PC-9 (cell line): ENCODE measurements around the gene IL17REL. TPM values are rescaled to one million over a fixed set of nuclear protein-coding genes. Genes with fewer than 3 reads are reported as not detected.

Experiments used
- BruUV-seq: library from RNA; stranded (reverse); fragments of 400-500 nt; replicated peaks from 2 replicates; lab custom pipeline; 2021; lab: Mats Ljungman, UMichigan
- CTCF ChIA-PET: fragments of 300-600 bp; sonication (Branson Sonifier 250); formaldehyde crosslinking; loops from one replicate; lab custom pipeline; 2022; ENCODE audit warnings: antibody characterized with exemption; lab: Charles Lee
- POLR2A ChIA-PET: fragments of 300-600 bp; sonication (Branson Sonifier 250); formaldehyde crosslinking; loops from one replicate; lab custom pipeline; 2022; ENCODE audit warnings: antibody characterized with exemption; ENCODE audit not compliant: unreplicated experiment; lab: Charles Lee
- DNase-seq, 2 experiments: peaks; one replicate each; pipeline versions ENCODE4 v3.0.0 to v3.0.0-alpha.2; 2015 to 2022; ENCODE audit warnings: mixed read lengths in 1 of 2
- H2AFZ ChIP-seq: fragments of 200-600 bp; sonication (generic); 2 replicates; pipeline ENCODE4 v1.8.1; 2017; ENCODE audit warnings: antibody characterized with exemption
- H3F3A ChIP-seq: fragments of 200-600 bp; sonication (generic); 2 replicates; pipeline ENCODE4 v1.8.1; 2017; ENCODE audit warnings: antibody characterized with exemption, mild to moderate bottlenecking, low read depth; ENCODE audit not compliant: insufficient read depth
- H3K27ac ChIP-seq: fragments of 200-600 bp; sonication (generic); 2 replicates; pipeline ENCODE4 v1.6.1; 2016; ENCODE audit warnings: mixed run types
- H3K27me3 ChIP-seq: fragments of 200-600 bp; sonication (generic); 2 replicates; pipeline ENCODE4 v1.6.1; 2016; ENCODE audit warnings: low read depth, mixed run types; ENCODE audit not compliant: insufficient read depth
- H3K36me3 ChIP-seq: fragments of 200-600 bp; sonication (generic); 2 replicates; pipeline ENCODE4 v1.6.1; 2016; ENCODE audit warnings: low read depth, mixed run types
- H3K4me1 ChIP-seq: fragments of 200-600 bp; sonication (generic); replicated peaks from 2 replicates; pipeline ENCODE4 v1.6.1; 2016; ENCODE audit warnings: mixed run types; ENCODE audit not compliant: insufficient read depth
- H3K4me2 ChIP-seq: fragments of 200-600 bp; sonication (generic); 2 replicates; pipeline ENCODE4 v1.6.1; 2017; ENCODE audit warnings: mixed run types
- H3K4me3 ChIP-seq: fragments of 200-600 bp; sonication (generic); 2 replicates; pipeline ENCODE4 v1.6.1; 2016; ENCODE audit warnings: mixed run types
- H3K79me2 ChIP-seq: fragments of 200-600 bp; sonication (generic); 2 replicates; pipeline ENCODE4 v1.6.1; 2017; ENCODE audit warnings: low read depth, mixed run types
- H3K9me2 ChIP-seq: fragments of 200-600 bp; sonication (generic); 2 replicates; pipeline ENCODE4 v1.8.1; 2017; ENCODE audit warnings: mild to moderate bottlenecking; ENCODE audit not compliant: insufficient read depth
- H3K9me3 ChIP-seq: fragments of 200-600 bp; sonication (generic); 2 replicates; pipeline ENCODE4 v1.8.1; 2016; ENCODE audit warnings: low read depth; ENCODE audit not compliant: insufficient read depth
- H4K20me1 ChIP-seq: fragments of 200-600 bp; sonication (generic); 2 replicates; pipeline ENCODE4 v1.8.1; 2017; ENCODE audit not compliant: insufficient read depth
- EZH2 ChIP-seq: fragments of 200-600 bp; sonication (generic); IDR thresholded peaks from 2 replicates; pipeline ENCODE4 v1.8.0; 2017; ENCODE audit warnings: antibody characterized with exemption, low read depth
- intact Hi-C: fragments of 100-400 bp; cut with micrococcal nuclease; formaldehyde crosslinking; loops from one replicate; pipeline ENCODE4 v1.10.0; 2022; ENCODE audit not compliant: unreplicated experiment
- total RNA-seq: library from RNA; stranded (reverse); gene quantifications from 2 replicates; pipeline ENCODE4 v1.2.3, GENCODE V29; 2021
- TF ChIP-seq, protein P1 (sequence below): fragments of 200-600 bp; sonication (generic); conservative IDR thresholded peaks from 2 replicates; pipeline ENCODE4 v1.6.1; 2017; ENCODE audit warnings: mixed run types, antibody characterized with exemption, mild to moderate bottlenecking, moderate library complexity

The IL17REL gene
- total RNA-seq, 1 experiment from 2014 or later, result not detected

- CTCF ChIA-PET, result interaction anchor here (0.5 to 0.6 kb wide), 2 partner anchors 30 to 580 kb away, joined by 4 to 5 read pairs; no protein-coding TSS in a partner anchor
- DNase-seq, result no peak
These were observed 44.8 kb downstream of the IL17REL start for GRCh38 chr22:49967706-49968208.

DNA sequence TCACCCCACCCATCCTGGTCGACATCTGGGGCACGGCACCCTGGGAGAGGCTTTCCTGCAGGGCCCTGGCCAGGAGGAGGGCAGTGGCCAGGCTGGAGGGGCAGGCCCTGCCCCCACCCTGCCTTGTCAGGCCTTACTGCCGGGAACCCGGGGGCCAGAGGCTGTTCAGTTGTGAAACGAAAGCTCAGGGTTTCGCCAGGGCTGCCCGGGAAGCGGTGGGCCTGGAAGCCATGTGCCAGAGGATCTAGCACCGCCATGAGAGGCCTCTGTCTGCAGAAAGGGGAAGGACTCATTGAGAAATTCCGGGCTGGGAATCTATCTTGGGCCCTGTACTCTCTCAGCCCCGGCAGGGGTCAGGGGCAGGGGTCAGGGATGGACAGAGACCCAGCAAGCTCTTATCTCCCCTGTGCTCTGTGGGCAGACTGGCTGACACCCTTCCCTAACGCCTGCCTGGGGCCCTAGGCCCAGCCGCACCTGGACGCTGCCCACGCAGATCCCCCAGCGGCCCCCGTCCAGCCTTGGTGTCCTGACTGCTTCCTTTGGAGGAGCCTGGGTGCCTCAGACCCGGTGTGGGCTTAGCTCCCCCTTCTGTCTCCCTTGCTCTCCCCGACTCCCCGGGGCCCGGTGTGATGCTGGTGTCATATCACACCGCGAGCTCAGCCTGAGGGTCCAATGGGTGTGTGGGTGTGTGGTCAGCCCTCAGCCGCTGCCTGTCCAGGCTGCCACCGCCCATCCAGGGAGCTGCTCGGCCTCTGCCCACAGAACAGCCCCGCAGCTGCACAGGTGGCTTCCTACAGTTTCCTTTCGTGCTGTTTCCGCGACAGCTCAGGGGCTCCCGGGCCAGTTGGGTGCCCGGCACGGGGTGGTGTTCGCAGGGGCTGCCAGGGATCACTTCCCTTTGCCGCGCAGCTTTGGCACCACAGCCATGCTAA is 45.5 kb downstream of the IL17REL start:
- Histone ChIP-seq H2AFZ (no peak overlapping the region), H3K9me2 (no peaks in the 10 kb centered on the region), H3K9me3 (no peaks in the 10 kb centered on the region), H3K27ac (no peak overlapping the region), H4K20me1 (peaks cover 46% of the 10 kb centered on the region), H3K4me1 (peaks cover 31% of the 10 kb centered on the region), H3K4me2 (no peak overlapping the region), H3K4me3 (no peak overlapping the region), H3K27me3 (no peaks in the 10 kb centered on the region), H3K36me3 (peaks cover 26% of the 10 kb centered on the region), H3K79me2 (peaks cover 27% of the 10 kb centered on the region), H3F3A (peaks cover 57% of the 10 kb centered on the region; the same call in 1 of the 2 replicates)
- CTCF ChIA-PET, result interaction anchor here (0.5 to 0.6 kb wide), 2 partner anchors 30 to 581 kb away, joined by 4 to 5 read pairs; no protein-coding TSS in a partner anchor
- BruUV-seq, result no TSS peak
- POLR2A ChIA-PET, result interaction anchor here (0.6 to 0.9 kb wide), 3 partner anchors 36 to 497 kb away, joined by 5 to 7 read pairs (median 5); no protein-coding TSS in a partner anchor
- intact Hi-C loops, result no loop called here
- TF ChIP-seq, protein P1, sequence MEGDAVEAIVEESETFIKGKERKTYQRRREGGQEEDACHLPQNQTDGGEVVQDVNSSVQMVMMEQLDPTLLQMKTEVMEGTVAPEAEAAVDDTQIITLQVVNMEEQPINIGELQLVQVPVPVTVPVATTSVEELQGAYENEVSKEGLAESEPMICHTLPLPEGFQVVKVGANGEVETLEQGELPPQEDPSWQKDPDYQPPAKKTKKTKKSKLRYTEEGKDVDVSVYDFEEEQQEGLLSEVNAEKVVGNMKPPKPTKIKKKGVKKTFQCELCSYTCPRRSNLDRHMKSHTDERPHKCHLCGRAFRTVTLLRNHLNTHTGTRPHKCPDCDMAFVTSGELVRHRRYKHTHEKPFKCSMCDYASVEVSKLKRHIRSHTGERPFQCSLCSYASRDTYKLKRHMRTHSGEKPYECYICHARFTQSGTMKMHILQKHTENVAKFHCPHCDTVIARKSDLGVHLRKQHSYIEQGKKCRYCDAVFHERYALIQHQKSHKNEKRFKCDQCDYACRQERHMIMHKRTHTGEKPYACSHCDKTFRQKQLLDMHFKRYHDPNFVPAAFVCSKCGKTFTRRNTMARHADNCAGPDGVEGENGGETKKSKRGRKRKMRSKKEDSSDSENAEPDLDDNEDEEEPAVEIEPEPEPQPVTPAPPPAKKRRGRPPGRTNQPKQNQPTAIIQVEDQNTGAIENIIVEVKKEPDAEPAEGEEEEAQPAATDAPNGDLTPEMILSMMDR, result no peak
- TF ChIP-seq EZH2, result no peak
- no peak for DNase-seq

More at GRCh38 chr22:49967706-49968208, 44.8 kb downstream of the IL17REL start:
- H3K4me2 ChIP-seq, result no peak overlapping the region
- H4K20me1 ChIP-seq, result peaks cover 43% of the 10 kb centered on the region
- H3K4me3 ChIP-seq, result no peak overlapping the region
- TF ChIP-seq, protein P1, result no peak
- TF ChIP-seq EZH2, result no peak
- peaks cover 22% of the 10 kb centered on the region for H3K36me3 ChIP-seq
- peaks cover 56% of the 10 kb centered on the region; the same call in 1 of the 2 replicates for H3F3A ChIP-seq
- peaks cover 23% of the 10 kb centered on the region for H3K79me2 ChIP-seq
- no peaks in the 10 kb centered on the region for H3K9me3 ChIP-seq
- POLR2A ChIA-PET, result interaction anchor here (0.6 to 0.9 kb wide), 3 partner anchors 37 to 594 kb away, joined by 4 to 5 read pairs (median 5); no protein-coding TSS in a partner anchor
- peaks cover 29% of the 10 kb centered on the region for H3K4me1 ChIP-seq
- BruUV-seq, result no TSS peak
- no peaks in the 10 kb centered on the region for H3K27me3 ChIP-seq
- no peaks in the 10 kb centered on the region for H3K9me2 ChIP-seq
- intact Hi-C loops, result no loop called here
- H2AFZ ChIP-seq, result no peak overlapping the region
- H3K27ac ChIP-seq, result no peak overlapping the region

DNA sequence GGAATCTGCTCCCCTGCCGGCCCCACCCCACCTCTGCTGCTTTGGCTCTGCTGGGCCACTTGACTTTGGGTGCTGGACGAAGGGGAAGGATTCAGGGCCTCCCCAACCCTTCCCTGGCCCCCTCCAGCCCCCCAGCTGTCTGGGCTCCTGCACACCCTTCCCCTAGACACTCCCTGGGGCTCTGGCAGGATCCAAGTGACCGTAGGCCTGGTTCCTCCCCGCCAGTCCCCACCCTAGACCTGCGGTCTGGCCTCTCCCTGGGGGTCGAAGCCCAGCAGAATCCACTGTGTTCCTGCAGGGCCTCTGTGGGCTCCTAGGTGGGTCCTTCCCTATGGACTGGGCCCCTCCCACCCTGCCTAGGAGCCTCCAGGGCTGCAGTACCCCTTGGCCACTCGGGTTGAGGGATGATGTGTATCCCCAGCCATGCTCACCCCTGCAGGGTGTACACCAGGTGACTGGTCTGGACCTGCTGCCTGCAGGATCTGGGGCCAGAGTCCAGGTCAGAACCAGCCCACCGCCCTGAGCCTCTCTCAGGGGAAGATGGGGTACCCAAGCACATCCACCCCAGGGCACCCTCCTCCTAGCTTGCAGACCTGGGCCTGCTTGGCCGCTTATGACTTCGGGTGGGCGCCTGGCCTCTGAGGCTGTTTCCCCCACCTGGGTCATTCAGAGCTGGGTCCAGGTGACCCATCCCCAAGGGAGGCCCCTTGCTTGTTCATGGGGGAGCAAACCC is 46.4 kb downstream of the IL17REL start:
- Histone ChIP-seq H3K4me2 (no peak overlapping the region), H3K9me3 (no peaks in the 10 kb centered on the region), H3K36me3 (peaks cover 31% of the 10 kb centered on the region), H3F3A (peaks cover 57% of the 10 kb centered on the region; the same call in 1 of the 2 replicates), H2AFZ (no peak overlapping the region), H3K9me2 (no peaks in the 10 kb centered on the region), H3K27me3 (no peaks in the 10 kb centered on the region), H4K20me1 (peaks cover 52% of the 10 kb centered on the region), H3K4me3 (no peak overlapping the region), H3K4me1 (peaks cover 26% of the 10 kb centered on the region), H3K79me2 (peaks cover 36% of the 10 kb centered on the region), H3K27ac (no peak overlapping the region)
- no TSS peak for BruUV-seq
- ChIA-PET CTCF (no interaction called here), POLR2A (no interaction called here)
- TF ChIP-seq, protein P1, result no peak
- no peak for TF ChIP-seq EZH2
- DNase-seq, result no peak
- intact Hi-C loops, result no loop called here
